A549 (cell line): ENCODE measurements around the gene PLSCR5. TPM values are rescaled to one million over a fixed set of nuclear protein-coding genes. Genes with fewer than 3 reads are reported as not detected.

Experiments used
- ATAC-seq, 2 experiments: fragments of 200-7000 bp in 1 of 2; fragments of >200 bp in 1 of 2; cut with Nextera tagmentation in 1 of 2; cut with Tn5 transposase in 1 of 2; 3 replicates each; pipeline versions ENCODE4 v1.8.0 to v1.9.1; 2018 to 2020; ENCODE audit warnings: mild to moderate bottlenecking in 1 of 2, moderate library complexity in 1 of 2
- CTCF ChIA-PET: fragments of 300-600 bp; sonication (Branson Sonifier 250); formaldehyde crosslinking; extraction: SDS; loops from one replicate; lab custom pipeline; 2021; ENCODE audit warnings: antibody characterized with exemption, inconsistent platforms; lab: Yijun Ruan, JAX
- POLR2A ChIA-PET: fragments of 350-600 bp; formaldehyde crosslinking; extraction: SDS; loops from one replicate; lab custom pipeline; 2021; ENCODE audit warnings: antibody characterized with exemption, inconsistent platforms; lab: Yijun Ruan, JAX
- DNase-seq, 2 experiments: peaks; one replicate each; pipeline versions ENCODE4 v3.0.0 to v3.0.0-alpha.2; 2011 to 2016; ENCODE audit warnings: low read depth in 1 of 2, low spot score in 1 of 2
- FAIRE-seq: peaks from 2 replicates; lab custom pipeline; 2011; peaks lifted over from hg19 to GRCh38; lab: Jason Lieb, UNC
- H3K27ac ChIP-seq, 2 experiments: fragments of >200 bp; sonication (Bioruptor Twin); formaldehyde crosslinking; 3 replicates each; pipeline ENCODE4 v1.5.1; 2016 to 2017
- H3K4me1 ChIP-seq: fragments of >200 bp; sonication (Bioruptor Twin); formaldehyde crosslinking; 3 replicates; pipeline ENCODE4 v1.6.1; 2016
- H3K4me2 ChIP-seq: fragments of >200 bp; sonication (Bioruptor Twin); formaldehyde crosslinking; 3 replicates; pipeline ENCODE4 v1.6.1; 2016
- H3K4me3 ChIP-seq: fragments of >200 bp; sonication (Bioruptor Twin); formaldehyde crosslinking; 3 replicates; pipeline ENCODE4 v1.5.1; 2016
- H3K9me3 ChIP-seq: fragments of >200 bp; sonication (Bioruptor Twin); formaldehyde crosslinking; 3 replicates; pipeline ENCODE4 v1.6.1; 2016
- BHLHE40 ChIP-seq: IDR thresholded peaks from 2 replicates; pipeline ENCODE4 v1.6.1; 2012; ENCODE audit warnings: low read depth, low read length, inconsistent platforms
- CBX2 ChIP-seq: fragments of 200-600 bp; sonication (generic); IDR thresholded peaks from 2 replicates; pipeline ENCODE4 v1.6.1; 2016; ENCODE audit warnings: low read depth, mild to moderate bottlenecking, borderline replicate concordance
- CHD2 ChIP-seq: fragments of 150-350 bp; IDR thresholded peaks from 2 replicates; pipeline ENCODE4 v1.6.1; 2014; ENCODE audit warnings: low read length; ENCODE audit not compliant: partially characterized antibody
- CHD4 ChIP-seq: fragments of 200-600 bp; sonication (generic); IDR thresholded peaks from 2 replicates; pipeline ENCODE4 v1.6.1; 2016; ENCODE audit warnings: antibody characterized with exemption, mild to moderate bottlenecking, borderline replicate concordance
- EHMT2 ChIP-seq: fragments of 200-600 bp; sonication (generic); IDR thresholded peaks from 2 replicates; pipeline ENCODE4 v1.6.1; 2016; ENCODE audit warnings: antibody characterized with exemption, low read depth, mild to moderate bottlenecking, moderate library complexity
- FOSB ChIP-seq: fragments of 250-450 bp; sonication (Bioruptor Pico); IDR thresholded peaks from 2 replicates; pipeline ENCODE4 v1.5.0; 2020; ENCODE audit warnings: mild to moderate bottlenecking, moderate library complexity
- HDAC2 ChIP-seq: fragments of 200-600 bp; sonication (generic); IDR thresholded peaks from 2 replicates; pipeline ENCODE4 v1.6.1; 2016
- JUN ChIP-seq, 2 experiments: fragments of >200 bp; sonication (Bioruptor Twin); formaldehyde crosslinking; IDR thresholded peaks; 2 replicates in 1 of 2; 3 replicates in 1 of 2; pipeline ENCODE4 v1.6.1; 2016 to 2017
- KDM1A ChIP-seq: fragments of 200-600 bp; sonication (generic); IDR thresholded peaks from 2 replicates; pipeline ENCODE4 v1.6.1; 2016; ENCODE audit warnings: low read depth, mild to moderate bottlenecking
- PHF8 ChIP-seq: fragments of 200-600 bp; sonication (generic); IDR thresholded peaks from 2 replicates; pipeline ENCODE4 v1.6.1; 2016; ENCODE audit warnings: low read depth, mild to moderate bottlenecking, antibody characterized with exemption, moderate library complexity, borderline replicate concordance
- POLR2A ChIP-seq: IDR thresholded peaks from 2 replicates; pipeline ENCODE4 v1.6.1; 2012; ENCODE audit warnings: mild to moderate bottlenecking, low read length
- POLR2AphosphoS2 ChIP-seq: conservative IDR thresholded peaks from 2 replicates; pipeline ENCODE4 v1.6.1; 2012; ENCODE audit warnings: low read length, improper control_type of control experiment, inconsistent platforms
- RAD21 ChIP-seq, 2 experiments: fragments of >200 bp in 1 of 2; sonication (Bioruptor Twin) in 1 of 2; formaldehyde crosslinking in 1 of 2; IDR thresholded peaks in 1 of 2; conservative IDR thresholded peaks in 1 of 2; 2 replicates in 1 of 2; 3 replicates in 1 of 2; pipeline ENCODE4 v1.6.1; 2012 to 2018; ENCODE audit warnings: inconsistent platforms in 1 of 2
- SMC3 ChIP-seq: fragments of >200 bp; sonication (Bioruptor Twin); formaldehyde crosslinking; IDR thresholded peaks from 3 replicates; pipeline ENCODE4 v1.6.1; 2018; ENCODE audit warnings: inconsistent platforms
- ZC3H11A ChIP-seq: fragments of 450-650 bp; IDR thresholded peaks from 2 replicates; pipeline ENCODE4 v1.6.1; 2014; ENCODE audit warnings: antibody characterized with exemption, mild to moderate bottlenecking
- ZNF302 ChIP-seq: fragments of 250-450 bp; sonication (Bioruptor Pico); IDR thresholded peaks from 2 replicates; pipeline ENCODE4 v1.9.0; 2021; ENCODE audit warnings: inconsistent platforms, mild to moderate bottlenecking, moderate library complexity
- WGBS: methylation state at CpG from one replicate; pipeline ENCODE4 v1.1.6; 2017; ENCODE audit errors: missing lambda C conversion rate; 5-methylcytosine and 5-hydroxymethylcytosine counted together
- polyA plus RNA-seq, 4 experiments: library from polyadenylated mRNA; depleted of rRNA in 3 of 4; stranded (reverse); fragments of >200 nt; fragmentation: RNase III in 1 of 4; extraction: RNeasy Plus Mini Kit Qiagen cat#74134 plus additional on column Dnase treatment in 1 of 4; gene quantifications; 2 replicates in 3 of 4; 3 replicates in 1 of 4; pipeline ENCODE4 v1.2.3, GENCODE V29; 2011 to 2017
- small RNA-seq, 6 experiments: library from RNA; depleted of rRNA; stranded (forward); fragments of <200 nt; gene quantifications; one replicate each; pipeline ENCODE3, GENCODE V24; 2012
- TF ChIP-seq, protein P1 (sequence below): fragments of 250-450 bp; sonication (Bioruptor Pico); IDR thresholded peaks from 2 replicates; pipeline ENCODE4 v1.5.0; 2020; ENCODE audit warnings: low read depth, mild to moderate bottlenecking, moderate library complexity
- TF ChIP-seq, protein P2 (sequence below): IDR thresholded peaks from 2 replicates; pipeline ENCODE4 v1.6.1; 2012; ENCODE audit warnings: low read depth, borderline replicate concordance
- TF ChIP-seq, protein P3 (sequence below): fragments of >200 bp; sonication (Bioruptor Twin); formaldehyde crosslinking; IDR thresholded peaks from 3 replicates; pipeline ENCODE4 v1.5.1; 2016
- TF ChIP-seq, protein P4 (sequence below): fragments of 150-350 bp; IDR thresholded peaks from 2 replicates; pipeline ENCODE4 v1.6.1; 2014; ENCODE audit warnings: low read depth, mild to moderate bottlenecking, low read length

Gene PLSCR5
- polyA plus RNA-seq, 2 of the 4 experiments (the other 2 are of a cell fraction) = not detected

DNA sequence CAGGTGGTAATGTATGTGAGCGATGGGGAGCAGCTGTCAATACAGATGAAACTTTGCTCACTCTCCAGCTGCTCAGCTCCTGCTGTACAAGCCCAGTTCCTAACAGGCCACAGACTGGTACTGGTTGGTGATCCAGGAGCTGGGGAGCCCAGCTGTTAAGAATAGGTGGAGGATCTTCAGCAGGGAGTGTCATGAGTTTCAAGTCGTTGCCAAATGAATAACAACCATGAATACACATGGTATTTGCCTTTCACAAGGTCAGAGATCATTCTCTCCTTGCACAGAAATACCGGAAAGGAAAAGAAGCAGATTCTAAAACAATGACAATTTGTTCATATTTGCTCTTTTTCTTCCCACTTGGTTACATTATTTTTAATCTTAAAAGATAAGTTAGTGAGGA is 65.8 kb downstream of the PLSCR5 start:
- WGBS = 29% methylated on average over 3 of the region's 3 CpGs
- no peak for FAIRE-seq
- POLR2A ChIA-PET = no interaction called here

DNA sequence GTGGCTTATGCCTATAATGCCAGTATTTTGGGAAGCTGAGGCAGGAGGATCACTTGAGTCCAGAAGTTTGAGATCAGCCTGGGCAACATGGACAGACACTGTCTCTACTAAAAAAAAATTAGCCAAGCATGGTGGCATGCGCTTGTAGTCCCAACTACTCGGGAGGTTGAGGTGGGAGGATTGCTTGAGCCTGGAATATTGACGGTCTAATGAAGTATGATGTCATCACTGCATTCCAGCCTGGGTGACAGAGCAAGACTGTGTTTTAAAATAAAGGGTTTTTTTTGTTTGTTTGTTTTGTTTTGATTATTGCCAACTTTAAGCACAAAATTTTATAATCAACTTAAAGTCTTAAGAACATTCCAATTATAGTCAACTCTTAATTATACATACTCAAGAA is 67.5 kb downstream of the PLSCR5 start:
- H3K9me3 ChIP-seq = no peaks in the 10 kb centered on the region
- peaks cover 17% of the 10 kb centered on the region; the same call in 2 of the 3 replicates for H3K4me1 ChIP-seq
- WGBS = 88% methylated on average over 3 of the region's 3 CpGs
- no peak for DNase-seq
- no peak for FAIRE-seq
- no peak overlapping the region for H3K27ac ChIP-seq
- H3K4me3 ChIP-seq = no peak overlapping the region
- ATAC-seq = no peak
- no peak overlapping the region for H3K4me2 ChIP-seq
- CTCF ChIA-PET = no interaction called here
- TF ChIP-seq, protein P1, sequence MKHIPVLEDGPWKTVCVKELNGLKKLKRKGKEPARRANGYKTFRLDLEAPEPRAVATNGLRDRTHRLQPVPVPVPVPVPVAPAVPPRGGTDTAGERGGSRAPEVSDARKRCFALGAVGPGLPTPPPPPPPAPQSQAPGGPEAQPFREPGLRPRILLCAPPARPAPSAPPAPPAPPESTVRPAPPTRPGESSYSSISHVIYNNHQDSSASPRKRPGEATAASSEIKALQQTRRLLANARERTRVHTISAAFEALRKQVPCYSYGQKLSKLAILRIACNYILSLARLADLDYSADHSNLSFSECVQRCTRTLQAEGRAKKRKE = no peak
- TF ChIP-seq EHMT2 (no peak), SMC3 (no peak), CHD4 (no peak), KDM1A (no peak), RAD21 (conservative IDR thresholded peaks at IDR 0.05 in 1 of 2, IDR thresholded peaks at IDR 0.05 in 1 of 2) (no peak), POLR2A (no peak), ZNF302 (CRISPR knock-in tag) (no peak), POLR2AphosphoS2 (no peak), BHLHE40 (no peak)
- POLR2A ChIA-PET = no interaction called here

More for the DNA sequence above, 65.8 kb downstream of the PLSCR5 start:
- DNase-seq = no peak
- H3K4me1 ChIP-seq = peaks cover 23% of the 10 kb centered on the region; the same call in 2 of the 3 replicates
- TF ChIP-seq ZC3H11A = no peak
- TF ChIP-seq JUN (IDR thresholded peaks at IDR 0.05) = no peak
- no peak for TF ChIP-seq POLR2A
- TF ChIP-seq, all 56 proteins: peak for 0
- no peaks in the 10 kb centered on the region for H3K9me3 ChIP-seq
- no peak for ATAC-seq
- CTCF ChIA-PET = interaction anchor here (0.6 kb wide), 1 partner anchor 12 kb away, joined by 3 read pairs; no protein-coding TSS in a partner anchor
- no peak overlapping the region for H3K27ac ChIP-seq
- H3K4me3 ChIP-seq = no peak overlapping the region
- H3K4me2 ChIP-seq = no peak overlapping the region

DNA sequence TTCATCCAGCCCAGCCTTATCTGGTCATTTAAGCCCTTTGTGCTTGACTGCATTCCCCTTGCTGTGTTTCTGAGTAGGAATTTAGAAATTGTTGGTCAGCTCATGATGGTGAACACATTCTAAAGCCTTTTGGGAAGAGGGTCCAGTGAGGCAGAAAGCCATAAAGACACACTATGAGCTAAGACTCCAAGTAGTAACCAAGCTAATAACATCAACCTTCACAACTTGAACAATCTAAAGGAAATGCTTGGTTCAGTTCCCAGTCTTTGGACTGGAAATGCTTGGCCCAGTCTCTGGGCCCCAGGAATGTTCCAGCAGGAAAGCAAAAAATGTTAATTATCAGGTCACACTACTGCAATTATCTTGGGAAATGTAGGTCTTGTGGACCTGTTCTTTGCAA is 68.5 kb downstream of the PLSCR5 start:
- CTCF ChIA-PET = no interaction called here
- POLR2A ChIA-PET = no interaction called here
- H3K4me1 ChIP-seq = peaks cover 10% of the 10 kb centered on the region; the same call in 1 of the 3 replicates
- no peak for TF ChIP-seq CHD2
- TF ChIP-seq, protein P2, sequence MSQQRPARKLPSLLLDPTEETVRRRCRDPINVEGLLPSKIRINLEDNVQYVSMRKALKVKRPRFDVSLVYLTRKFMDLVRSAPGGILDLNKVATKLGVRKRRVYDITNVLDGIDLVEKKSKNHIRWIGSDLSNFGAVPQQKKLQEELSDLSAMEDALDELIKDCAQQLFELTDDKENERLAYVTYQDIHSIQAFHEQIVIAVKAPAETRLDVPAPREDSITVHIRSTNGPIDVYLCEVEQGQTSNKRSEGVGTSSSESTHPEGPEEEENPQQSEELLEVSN = no peak
- TF ChIP-seq CBX2 = no peak
- TF ChIP-seq, protein P3, sequence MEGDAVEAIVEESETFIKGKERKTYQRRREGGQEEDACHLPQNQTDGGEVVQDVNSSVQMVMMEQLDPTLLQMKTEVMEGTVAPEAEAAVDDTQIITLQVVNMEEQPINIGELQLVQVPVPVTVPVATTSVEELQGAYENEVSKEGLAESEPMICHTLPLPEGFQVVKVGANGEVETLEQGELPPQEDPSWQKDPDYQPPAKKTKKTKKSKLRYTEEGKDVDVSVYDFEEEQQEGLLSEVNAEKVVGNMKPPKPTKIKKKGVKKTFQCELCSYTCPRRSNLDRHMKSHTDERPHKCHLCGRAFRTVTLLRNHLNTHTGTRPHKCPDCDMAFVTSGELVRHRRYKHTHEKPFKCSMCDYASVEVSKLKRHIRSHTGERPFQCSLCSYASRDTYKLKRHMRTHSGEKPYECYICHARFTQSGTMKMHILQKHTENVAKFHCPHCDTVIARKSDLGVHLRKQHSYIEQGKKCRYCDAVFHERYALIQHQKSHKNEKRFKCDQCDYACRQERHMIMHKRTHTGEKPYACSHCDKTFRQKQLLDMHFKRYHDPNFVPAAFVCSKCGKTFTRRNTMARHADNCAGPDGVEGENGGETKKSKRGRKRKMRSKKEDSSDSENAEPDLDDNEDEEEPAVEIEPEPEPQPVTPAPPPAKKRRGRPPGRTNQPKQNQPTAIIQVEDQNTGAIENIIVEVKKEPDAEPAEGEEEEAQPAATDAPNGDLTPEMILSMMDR = no peak
- TF ChIP-seq FOSB (CRISPR knock-in tag) = no peak
- TF ChIP-seq PHF8 = no peak
- no peak for TF ChIP-seq HDAC2
- no peak for TF ChIP-seq POLR2A
- TF ChIP-seq, protein P4, sequence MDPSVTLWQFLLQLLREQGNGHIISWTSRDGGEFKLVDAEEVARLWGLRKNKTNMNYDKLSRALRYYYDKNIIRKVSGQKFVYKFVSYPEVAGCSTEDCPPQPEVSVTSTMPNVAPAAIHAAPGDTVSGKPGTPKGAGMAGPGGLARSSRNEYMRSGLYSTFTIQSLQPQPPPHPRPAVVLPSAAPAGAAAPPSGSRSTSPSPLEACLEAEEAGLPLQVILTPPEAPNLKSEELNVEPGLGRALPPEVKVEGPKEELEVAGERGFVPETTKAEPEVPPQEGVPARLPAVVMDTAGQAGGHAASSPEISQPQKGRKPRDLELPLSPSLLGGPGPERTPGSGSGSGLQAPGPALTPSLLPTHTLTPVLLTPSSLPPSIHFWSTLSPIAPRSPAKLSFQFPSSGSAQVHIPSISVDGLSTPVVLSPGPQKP = no peak
- H3K27ac ChIP-seq = no peak overlapping the region
- FAIRE-seq (no peak), DNase-seq (no peak), ATAC-seq (no peak; a peak in 1 of 6 replicates)
- no peak overlapping the region for H3K4me2 ChIP-seq
- no peak overlapping the region for H3K4me3 ChIP-seq
- H3K9me3 ChIP-seq = no peaks in the 10 kb centered on the region

Small RNA genes lying within 50 kb of the gene (small RNA-seq; reads per million reads assigned to genes)
- 0 to 3.6 (median 0.39) reads per million in 6 experiments for gene RNU6-428P

Other genes with a start within 250 kb of the PLSCR5 start
- gene PLSCR2, start 135.8 kb downstream of the PLSCR5 start, polyA plus RNA-seq (2011; rRNA removed) = 0.10 TPM in 1 of 2 replicates, not detected in the other
- not detected in 3 replicates for gene PLSCR2, start 135.8 kb downstream of the PLSCR5 start, polyA plus RNA-seq (2017; fragmentation: RNase III; extraction: RNeasy Plus Mini Kit Qiagen cat#74134 plus additional on column Dnase treatment)
- gene PLSCR1, start 60.7 kb downstream of the PLSCR5 start, polyA plus RNA-seq (2011; rRNA removed) = 41.5 and 54.4 TPM in 2 replicates
- gene PLSCR1, start 60.7 kb downstream of the PLSCR5 start, polyA plus RNA-seq (2017; fragmentation: RNase III; extraction: RNeasy Plus Mini Kit Qiagen cat#74134 plus additional on column Dnase treatment) = 35.6 to 43.9 TPM (median 37.1 TPM) in 3 replicates